B cell (primary cell): ENCODE data around the gene TRIO.

Experiments used
- EZH2 ChIP-seq: IDR thresholded peaks from 2 replicates; pipeline ENCODE4 v1.6.1; 2012; ENCODE audit warnings: borderline replicate concordance, low read depth, mild to moderate bottlenecking, moderate library complexity, low read length; ENCODE audit not compliant: insufficient read depth, poor library complexity, severe bottlenecking
- TF ChIP-seq, protein P1 (sequence below): fragments of 200-600 bp; IDR thresholded peaks from one replicate; pipeline ENCODE4 v1.8.0; 2022; ENCODE audit warnings: antibody characterized with exemption, mild to moderate bottlenecking

DNA sequence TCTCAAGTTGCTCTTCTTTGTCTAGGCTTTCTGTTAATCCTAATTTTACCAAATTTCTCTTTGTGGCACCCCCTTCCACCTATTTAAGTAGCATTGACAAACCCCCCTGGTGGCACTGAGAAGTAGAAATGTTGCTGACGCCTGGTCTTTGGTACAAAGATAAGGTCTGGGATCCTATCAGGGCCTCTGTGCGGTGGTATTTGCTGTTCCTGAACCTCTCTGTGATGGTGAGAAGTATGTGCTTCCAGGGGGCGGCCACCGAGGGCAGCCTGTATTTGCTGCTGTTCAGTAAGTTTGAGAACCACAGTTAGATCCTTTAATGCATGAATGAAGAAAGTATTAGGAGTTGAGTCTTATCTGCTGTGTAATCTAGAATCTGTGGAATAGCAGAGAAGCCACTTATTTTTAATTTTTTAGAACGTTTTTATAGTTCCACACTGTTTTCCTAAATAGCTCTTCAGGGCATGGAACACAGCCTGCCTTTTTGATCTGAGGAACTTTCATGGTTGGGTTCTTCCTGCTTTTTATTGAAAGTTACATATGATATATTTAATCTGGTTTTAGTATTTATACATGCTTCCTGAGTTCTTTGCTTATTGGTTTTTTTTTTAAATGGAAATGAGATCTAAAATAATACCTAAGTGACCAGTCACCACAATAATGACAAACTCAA lies 124.2 kb downstream of the TRIO start:
- TF ChIP-seq, protein P1, sequence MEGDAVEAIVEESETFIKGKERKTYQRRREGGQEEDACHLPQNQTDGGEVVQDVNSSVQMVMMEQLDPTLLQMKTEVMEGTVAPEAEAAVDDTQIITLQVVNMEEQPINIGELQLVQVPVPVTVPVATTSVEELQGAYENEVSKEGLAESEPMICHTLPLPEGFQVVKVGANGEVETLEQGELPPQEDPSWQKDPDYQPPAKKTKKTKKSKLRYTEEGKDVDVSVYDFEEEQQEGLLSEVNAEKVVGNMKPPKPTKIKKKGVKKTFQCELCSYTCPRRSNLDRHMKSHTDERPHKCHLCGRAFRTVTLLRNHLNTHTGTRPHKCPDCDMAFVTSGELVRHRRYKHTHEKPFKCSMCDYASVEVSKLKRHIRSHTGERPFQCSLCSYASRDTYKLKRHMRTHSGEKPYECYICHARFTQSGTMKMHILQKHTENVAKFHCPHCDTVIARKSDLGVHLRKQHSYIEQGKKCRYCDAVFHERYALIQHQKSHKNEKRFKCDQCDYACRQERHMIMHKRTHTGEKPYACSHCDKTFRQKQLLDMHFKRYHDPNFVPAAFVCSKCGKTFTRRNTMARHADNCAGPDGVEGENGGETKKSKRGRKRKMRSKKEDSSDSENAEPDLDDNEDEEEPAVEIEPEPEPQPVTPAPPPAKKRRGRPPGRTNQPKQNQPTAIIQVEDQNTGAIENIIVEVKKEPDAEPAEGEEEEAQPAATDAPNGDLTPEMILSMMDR: no peak
- no peak for TF ChIP-seq EZH2
